IMR-90 (cell line): ENCODE results near the gene MAMDC4. TPM values are rescaled to one million over a fixed set of nuclear protein-coding genes. Genes with fewer than 3 reads are reported as not detected.

ENCODE experiments used
- ATAC-seq: fragments of 200-7000 bp; cut with Tn5 transposase; 2 replicates; pipeline ENCODE4 v1.9.1; 2020; ENCODE audit warnings: low read depth, mild to moderate bottlenecking, moderate library complexity
- BruUV-seq: library from RNA; stranded (reverse); fragments of 400-500 nt; replicated peaks from 2 replicates; lab custom pipeline; 2021; lab: Mats Ljungman, UMichigan
- CTCF ChIA-PET: fragments of 300-600 bp; formaldehyde crosslinking; extraction: SDS; loops from one replicate; lab custom pipeline; 2021; ENCODE audit warnings: antibody characterized with exemption; lab: Yijun Ruan, JAX
- POLR2A ChIA-PET: fragments of 300-600 bp; sonication (Branson Sonifier 250); formaldehyde crosslinking; loops from one replicate; lab custom pipeline; 2022; ENCODE audit warnings: antibody characterized with exemption; ENCODE audit not compliant: unreplicated experiment; lab: Charles Lee
- DNase-seq: peaks from one replicate; pipeline ENCODE4 v3.0.0; 2013
- H2AFZ ChIP-seq: replicated peaks from 2 replicates; pipeline ENCODE3; 2013; ENCODE audit warnings: low read length, mild to moderate bottlenecking; ENCODE audit not compliant: poor library complexity
- H2AK5ac ChIP-seq: 2 replicates; pipeline ENCODE4 v1.6.1; 2013; ENCODE audit warnings: low read depth, low read length, inconsistent platforms
- H2AK9ac ChIP-seq: replicated peaks from 2 replicates; pipeline ENCODE3; 2013; ENCODE audit warnings: mild to moderate bottlenecking, low read depth, low read length, moderate library complexity; ENCODE audit not compliant: poor library complexity
- H2BK120ac ChIP-seq: 2 replicates; pipeline ENCODE4 v1.6.1; 2013; ENCODE audit warnings: low read depth, low read length, inconsistent platforms
- H2BK15ac ChIP-seq: 3 replicates; pipeline ENCODE4 v1.6.1; 2013; ENCODE audit warnings: low read depth, low read length, inconsistent platforms
- H2BK20ac ChIP-seq: 2 replicates; pipeline ENCODE4 v1.6.1; 2013; ENCODE audit warnings: low read depth, mild to moderate bottlenecking, inconsistent platforms, low read length, moderate library complexity
- H2BK5ac ChIP-seq: 2 replicates; pipeline ENCODE4 v1.6.1; 2013; ENCODE audit warnings: mild to moderate bottlenecking, low read depth, low read length, inconsistent platforms; ENCODE audit not compliant: poor library complexity, severe bottlenecking
- H3K14ac ChIP-seq: replicated peaks from 2 replicates; pipeline ENCODE4 v1.6.1; 2013; ENCODE audit warnings: low read depth, low read length, inconsistent platforms
- H3K18ac ChIP-seq: 2 replicates; pipeline ENCODE4 v1.6.1; 2013; ENCODE audit warnings: low read depth, low read length, control low read depth
- H3K23ac ChIP-seq: 2 replicates; pipeline ENCODE4 v1.6.1; 2013; ENCODE audit warnings: low read depth, low read length, inconsistent platforms
- H3K27ac ChIP-seq: 2 replicates; pipeline ENCODE4 v1.5.1; 2013; ENCODE audit warnings: mild to moderate bottlenecking, control low read depth, low read length; ENCODE audit not compliant: insufficient read depth
- H3K27me3 ChIP-seq: 2 replicates; pipeline ENCODE4 v1.6.1; 2013; ENCODE audit warnings: low read length; ENCODE audit not compliant: control insufficient read depth, insufficient read depth
- H3K36me3 ChIP-seq: 2 replicates; pipeline ENCODE4 v1.6.1; 2013; ENCODE audit warnings: low read length, mixed read lengths; ENCODE audit not compliant: control insufficient read depth, insufficient read depth
- H3K4ac ChIP-seq: 2 replicates; pipeline ENCODE4 v1.6.1; 2013; ENCODE audit warnings: low read depth, low read length, inconsistent platforms
- H3K4me1 ChIP-seq: 2 replicates; pipeline ENCODE4 v1.6.1; 2013; ENCODE audit warnings: low read length, mixed read lengths; ENCODE audit not compliant: control insufficient read depth, insufficient read depth
- H3K4me2 ChIP-seq: 2 replicates; pipeline ENCODE4 v1.6.1; 2013; ENCODE audit warnings: low read depth, mild to moderate bottlenecking, control low read depth, low read length, moderate library complexity
- H3K4me3 ChIP-seq: 2 replicates; pipeline ENCODE4 v1.5.1; 2013; ENCODE audit warnings: low read depth, mild to moderate bottlenecking, control low read depth, low read length, moderate library complexity; ENCODE audit not compliant: insufficient read depth
- H3K56ac ChIP-seq: 2 replicates; pipeline ENCODE4 v1.6.1; 2013; ENCODE audit warnings: low read length, inconsistent platforms; ENCODE audit not compliant: insufficient read depth; ENCODE audit errors: extremely low read depth
- H3K79me1 ChIP-seq, 2 experiments: 2 replicates each; pipeline ENCODE4 v1.6.1; 2013; ENCODE audit warnings: low read length in 2 of 2, inconsistent platforms in 1 of 2, low read depth in 1 of 2
- H3K9ac ChIP-seq: 2 replicates; pipeline ENCODE4 v1.6.1; 2013; ENCODE audit warnings: low read depth, low read length, control low read depth
- H3K9me1 ChIP-seq: 2 replicates; pipeline ENCODE4 v1.6.1; 2013; ENCODE audit warnings: low read length, inconsistent platforms; ENCODE audit not compliant: insufficient read depth
- H3K9me3 ChIP-seq: 2 replicates; pipeline ENCODE4 v1.6.1; 2013; ENCODE audit warnings: low read length; ENCODE audit not compliant: control insufficient read depth, insufficient read depth
- H4K20me1 ChIP-seq: 2 replicates; pipeline ENCODE4 v1.6.1; 2013; ENCODE audit warnings: low read length, inconsistent platforms; ENCODE audit not compliant: insufficient read depth
- H4K5ac ChIP-seq: 2 replicates; pipeline ENCODE4 v1.6.1; 2013; ENCODE audit warnings: mild to moderate bottlenecking, low read depth, low read length, control low read depth
- H4K8ac ChIP-seq, 2 experiments: 2 replicates each; pipeline ENCODE4 v1.6.1; 2013; ENCODE audit warnings: low read depth in 2 of 2, low read length in 2 of 2, control low read depth in 1 of 2, inconsistent platforms in 1 of 2
- H4K91ac ChIP-seq: 2 replicates; pipeline ENCODE4 v1.6.1; 2013; ENCODE audit warnings: low read depth, low read length, inconsistent platforms; ENCODE audit not compliant: insufficient read depth
- BHLHE40 ChIP-seq: fragments of 150-350 bp; IDR thresholded peaks from 2 replicates; pipeline ENCODE4 v1.6.1; 2016; ENCODE audit warnings: mild to moderate bottlenecking, low read depth, low read length
- CHD1 ChIP-seq: IDR thresholded peaks from 2 replicates; pipeline ENCODE4 v1.6.1; 2012; ENCODE audit warnings: low read depth, low read length, improper control_type of control experiment
- MAFK ChIP-seq: IDR thresholded peaks from 2 replicates; pipeline ENCODE4 v1.6.1; 2012; ENCODE audit warnings: low read depth, low read length, improper control_type of control experiment
- RAD21 ChIP-seq: IDR thresholded peaks from 2 replicates; pipeline ENCODE4 v1.6.1; 2012; ENCODE audit warnings: low read length, improper control_type of control experiment
- SMC3 ChIP-seq: fragments of 150-350 bp; IDR thresholded peaks from 2 replicates; pipeline ENCODE4 v1.6.1; 2016; ENCODE audit warnings: low read depth, mild to moderate bottlenecking, antibody characterized with exemption, low read length, moderate library complexity
- WGBS, 2 experiments: methylation state at CpG; one replicate each; pipeline versions ENCODE4 v1.1.5 to v1.1.7; 2013; ENCODE audit warnings: missing lambda C conversion rate in 2 of 2; ENCODE audit not compliant: insufficient read length in 1 of 2; ENCODE audit errors: extremely low coverage in 2 of 2; 5-methylcytosine and 5-hydroxymethylcytosine counted together
- dilution Hi-C: fragments of 300-500 bp; cut with HindIII; formaldehyde crosslinking; loops from one replicate; pipeline ENCODE4 v1.14.3; 2018; ENCODE audit warnings: low sequenced_read_pairs; ENCODE audit not compliant: unreplicated experiment
- in situ Hi-C: fragments of 300-500 bp; cut with MboI; formaldehyde crosslinking; loops from 3 replicates; pipeline ENCODE4 v1.14.3; 2019; ENCODE audit warnings: low sequenced_read_pairs, inconsistent platforms, mixed read lengths
- intact Hi-C: fragments of 100-400 bp; cut with micrococcal nuclease; formaldehyde crosslinking; loops from 2 replicates; pipeline ENCODE4 v1.10.0; 2022
- polyA plus RNA-seq, 3 experiments: library from polyadenylated mRNA; depleted of rRNA; stranded (reverse); fragments of >200 nt; gene quantifications; 2 replicates each; pipeline ENCODE4 v1.2.3, GENCODE V29; 2012; ENCODE audit warnings: low replicate concordance in 1 of 3
- total RNA-seq: library from RNA; depleted of rRNA; stranded (reverse); fragments of >200 nt; gene quantifications from 2 replicates; pipeline ENCODE4 v1.2.3, GENCODE V29; 2012
- TF ChIP-seq, protein P1 (sequence below): fragments of 150-350 bp; IDR thresholded peaks from 2 replicates; pipeline ENCODE4 v1.6.1; 2017; ENCODE audit warnings: mild to moderate bottlenecking, antibody characterized with exemption, low read length, low read depth

Gene MAMDC4
- total and polyA plus RNA-seq, 2 of the 4 experiments (the other 2 are of a cell fraction): 0.18 to 3.5 TPM

DNA sequence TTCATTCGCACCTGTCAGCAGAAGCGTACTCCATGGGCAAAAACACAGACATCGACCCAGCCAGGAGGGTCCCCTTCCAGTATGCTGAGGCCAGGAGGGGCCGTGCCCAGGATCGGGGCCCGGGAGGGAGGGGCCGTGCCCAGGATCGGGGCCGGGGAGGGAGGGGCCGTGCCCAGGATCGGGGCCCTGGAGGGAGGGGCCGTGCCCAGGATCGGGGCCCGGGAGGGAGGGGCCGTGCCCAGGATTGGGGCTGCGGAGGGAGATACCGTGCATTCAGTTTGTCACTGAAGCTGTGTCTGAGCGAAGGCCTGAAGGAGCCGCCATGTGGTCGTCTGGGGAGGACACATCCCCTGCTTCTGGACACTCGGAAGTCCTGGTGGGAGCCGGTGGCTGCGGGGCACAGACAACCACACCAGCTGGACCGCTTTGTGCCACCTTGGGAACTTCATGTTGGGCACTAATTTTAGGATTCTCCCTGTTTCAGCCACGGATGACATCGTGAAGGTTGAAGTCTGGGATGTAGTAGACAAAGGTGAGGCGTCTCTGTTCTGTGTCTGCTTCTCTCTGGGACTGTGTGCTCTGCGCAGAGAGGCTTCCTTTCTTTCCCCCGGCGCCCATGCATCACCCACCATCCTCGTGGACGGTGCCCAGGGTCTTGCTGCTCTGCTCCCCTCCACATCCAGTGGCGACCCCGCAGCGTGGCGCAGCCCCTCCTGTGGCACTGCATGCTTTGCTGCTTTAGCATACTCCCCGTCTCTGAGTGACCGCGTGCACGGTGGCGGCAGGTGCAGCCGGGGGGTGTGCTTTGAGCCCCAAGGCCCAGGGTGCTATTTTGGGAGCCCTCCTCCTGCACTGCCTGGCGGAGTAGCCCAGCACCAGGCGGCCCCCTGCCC is 26.6 kb upstream of the MAMDC4 start:
- CTCF ChIA-PET: no interaction called here
- WGBS, 2 experiments: 93% methylated on average over 22 of the region's 44 CpGs; no CpG with 5 or more reads in 1 of the 2 experiments
- intact Hi-C loops: no loop called here

More for the DNA sequence above, 26.6 kb upstream of the MAMDC4 start:
- no peak overlapping the region for H2BK20ac ChIP-seq
- peaks cover 11 to 22% of the 10 kb centered on the region in 2 experiments; a peak in 3 of 4 replicates for H3K79me1 ChIP-seq
- no TSS peak for BruUV-seq
- no peak overlapping the region for H3K56ac ChIP-seq
- H3K4me2 ChIP-seq: no peak overlapping the region
- H2BK5ac ChIP-seq: no peak overlapping the region
- in situ Hi-C loops: no loop called here
- H4K8ac ChIP-seq: no peak overlapping the region
- no peak overlapping the region for H3K27ac ChIP-seq
- H3K14ac ChIP-seq: no peak overlapping the region
- no peak overlapping the region for H3K4ac ChIP-seq
- no peak overlapping the region for H3K4me3 ChIP-seq
- POLR2A ChIA-PET: no interaction called here
- H3K36me3 ChIP-seq: peaks cover 50% of the 10 kb centered on the region
- dilution Hi-C loops: no loop called here
- H2AK5ac ChIP-seq: no peak overlapping the region
- TF ChIP-seq BHLHE40 (no peak), SMC3 (no peak), RAD21 (no peak), MAFK (no peak), CHD1 (no peak)
- TF ChIP-seq, protein P1, sequence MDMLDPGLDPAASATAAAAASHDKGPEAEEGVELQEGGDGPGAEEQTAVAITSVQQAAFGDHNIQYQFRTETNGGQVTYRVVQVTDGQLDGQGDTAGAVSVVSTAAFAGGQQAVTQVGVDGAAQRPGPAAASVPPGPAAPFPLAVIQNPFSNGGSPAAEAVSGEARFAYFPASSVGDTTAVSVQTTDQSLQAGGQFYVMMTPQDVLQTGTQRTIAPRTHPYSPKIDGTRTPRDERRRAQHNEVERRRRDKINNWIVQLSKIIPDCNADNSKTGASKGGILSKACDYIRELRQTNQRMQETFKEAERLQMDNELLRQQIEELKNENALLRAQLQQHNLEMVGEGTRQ: no peak
- no peak overlapping the region for H3K23ac ChIP-seq
- no peaks in the 10 kb centered on the region for H3K27me3 ChIP-seq
- peaks cover 9% of the 10 kb centered on the region for H4K20me1 ChIP-seq
- H3K9ac ChIP-seq: no peak overlapping the region
- H2BK120ac ChIP-seq: no peak overlapping the region
- H2AK9ac ChIP-seq: no peak overlapping the region
- no peak overlapping the region for H4K91ac ChIP-seq
- no peaks in the 10 kb centered on the region for H3K9me3 ChIP-seq
- DNase-seq (no peak), ATAC-seq (no peak)
- H3K4me1 ChIP-seq: peaks cover 3% of the 10 kb centered on the region; the same call in 1 of the 2 replicates
- H2AFZ ChIP-seq: no peak overlapping the region
- H3K9me1 ChIP-seq: no peaks in the 10 kb centered on the region
- no peak overlapping the region for H3K18ac ChIP-seq
- H2BK15ac ChIP-seq: no peak overlapping the region
- H4K5ac ChIP-seq: no peak overlapping the region
